GM23338 (cell line): Measurements from ENCODE around the gene NPAT. TPM values are rescaled to one million over a fixed set of nuclear protein-coding genes. Genes with fewer than 3 reads are reported as not detected.

Source experiments
- ATAC-seq: fragments of 200-7000 bp; cut with Tn5 transposase; 3 replicates; pipeline ENCODE4 v1.9.1; 2020
- DNase-seq: peaks from one replicate; pipeline ENCODE4 v3.0.0-alpha.2; 2015; ENCODE audit warnings: low spot score
- H2AFZ ChIP-seq: fragments of 200-600 bp; sonication (generic); 2 replicates; pipeline ENCODE4 v1.8.0; 2016; ENCODE audit warnings: antibody characterized with exemption, mild to moderate bottlenecking, moderate library complexity
- H3F3A ChIP-seq: fragments of 200-600 bp; sonication (generic); replicated peaks from 2 replicates; pipeline ENCODE4 v1.8.0; 2017; ENCODE audit warnings: antibody characterized with exemption, mixed run types, low read depth
- H3K27ac ChIP-seq: fragments of 200-600 bp; sonication (generic); 2 replicates; pipeline ENCODE4 v1.6.1; 2016; ENCODE audit warnings: low read depth
- H3K27me3 ChIP-seq: fragments of 200-600 bp; sonication (generic); 2 replicates; pipeline ENCODE4 v1.8.0; 2016; ENCODE audit warnings: mild to moderate bottlenecking, mixed run types, moderate library complexity; ENCODE audit not compliant: insufficient read depth
- H3K36me3 ChIP-seq: fragments of 200-600 bp; sonication (generic); 2 replicates; pipeline ENCODE4 v1.8.0; 2016; ENCODE audit warnings: mild to moderate bottlenecking; ENCODE audit not compliant: insufficient read depth
- H3K4me1 ChIP-seq: fragments of 200-600 bp; sonication (generic); 2 replicates; pipeline ENCODE4 v1.8.0; 2016; ENCODE audit warnings: mild to moderate bottlenecking, moderate library complexity; ENCODE audit not compliant: insufficient read depth
- H3K4me2 ChIP-seq: fragments of 200-600 bp; sonication (generic); 2 replicates; pipeline ENCODE4 v1.7.1; 2017; ENCODE audit warnings: mixed run types
- H3K4me3 ChIP-seq: fragments of 200-600 bp; sonication (generic); 2 replicates; pipeline ENCODE4 v1.6.1; 2016; ENCODE audit warnings: mixed run types
- H3K79me2 ChIP-seq: fragments of 200-600 bp; sonication (generic); replicated peaks from 2 replicates; pipeline ENCODE4 v1.8.0; 2017; ENCODE audit warnings: mild to moderate bottlenecking; ENCODE audit not compliant: insufficient read depth
- H3K9me2 ChIP-seq: fragments of 200-600 bp; sonication (generic); 2 replicates; pipeline ENCODE4 v1.8.0; 2017; ENCODE audit not compliant: insufficient read depth
- H4K20me1 ChIP-seq: fragments of 200-600 bp; sonication (generic); replicated peaks from 2 replicates; pipeline ENCODE4 v1.8.0; 2017; ENCODE audit warnings: mild to moderate bottlenecking; ENCODE audit not compliant: insufficient read depth
- H3K27ac Mint-ChIP-seq: 2 replicates; pipeline ENCODE4 v1.8.0; 2020; ENCODE audit warnings: inconsistent platforms, mild to moderate bottlenecking, moderate library complexity, mixed read lengths
- H3K27me3 Mint-ChIP-seq: 3 replicates; pipeline ENCODE4 v1.8.0; 2022; ENCODE audit warnings: low read depth, mild to moderate bottlenecking, moderate library complexity, mixed read lengths, inconsistent platforms; ENCODE audit not compliant: insufficient read depth, poor library complexity
- H3K36me3 Mint-ChIP-seq: 3 replicates; pipeline ENCODE4 v1.8.0; 2021; ENCODE audit warnings: low read depth, mild to moderate bottlenecking, inconsistent platforms, moderate library complexity, mixed read lengths
- H3K4me1 Mint-ChIP-seq: 3 replicates; pipeline ENCODE4 v1.8.0; 2020; ENCODE audit warnings: mild to moderate bottlenecking, inconsistent platforms, mixed read lengths
- H3K4me3 Mint-ChIP-seq: 3 replicates; pipeline ENCODE4 v1.8.0; 2021; ENCODE audit warnings: moderate library complexity, mild to moderate bottlenecking, inconsistent platforms, mixed read lengths
- H3K9me3 Mint-ChIP-seq: 3 replicates; pipeline ENCODE4 v1.8.0; 2020; ENCODE audit warnings: moderate library complexity, mild to moderate bottlenecking, inconsistent platforms, mixed read lengths
- ETS1 ChIP-seq: IDR thresholded peaks from 2 replicates; pipeline ENCODE4 v1.6.1; 2016; ENCODE audit warnings: antibody characterized with exemption
- EZH2 ChIP-seq: fragments of 200-600 bp; sonication (generic); IDR thresholded peaks from one replicate; pipeline ENCODE4 v1.8.0; 2017; ENCODE audit warnings: antibody characterized with exemption, mild to moderate bottlenecking, low read depth; ENCODE audit not compliant: unreplicated experiment
- EZH2phosphoT487 ChIP-seq: fragments of 200-600 bp; sonication (generic); IDR thresholded peaks from one replicate; pipeline ENCODE4 v1.8.1; 2018; ENCODE audit warnings: antibody characterized with exemption; ENCODE audit not compliant: unreplicated experiment
- JUNB ChIP-seq: IDR thresholded peaks from one replicate; pipeline ENCODE4 v1.6.1; 2016; ENCODE audit warnings: antibody characterized with exemption; ENCODE audit not compliant: unreplicated experiment
- NANOG ChIP-seq: IDR thresholded peaks from 2 replicates; pipeline ENCODE4 v1.6.1; 2016; ENCODE audit warnings: antibody characterized with exemption, borderline replicate concordance
- POLR2AphosphoS5 ChIP-seq: IDR thresholded peaks from 2 replicates; pipeline ENCODE4 v1.6.1; 2016; ENCODE audit warnings: antibody characterized with exemption, low read depth
- REST ChIP-seq: IDR thresholded peaks from one replicate; pipeline ENCODE4 v1.6.1; 2018; ENCODE audit warnings: antibody characterized with exemption; ENCODE audit not compliant: unreplicated experiment
- STAT1 ChIP-seq: IDR thresholded peaks from one replicate; pipeline ENCODE4 v1.6.1; 2016; ENCODE audit warnings: antibody characterized with exemption; ENCODE audit not compliant: unreplicated experiment
- ZNF114 ChIP-seq: fragments of 250-450 bp; sonication (Bioruptor Pico); IDR thresholded peaks from 2 replicates; pipeline ENCODE4 v1.5.0; 2020; ENCODE audit warnings: mild to moderate bottlenecking, moderate library complexity
- ZNF331 ChIP-seq: fragments of 250-450 bp; sonication (Bioruptor Pico); IDR thresholded peaks from 2 replicates; pipeline ENCODE4 v1.5.0; 2020; ENCODE audit warnings: low read depth, mild to moderate bottlenecking, moderate library complexity
- polyA plus RNA-seq: library from polyadenylated mRNA; unstranded; fragments of >200 nt; fragmentation: Nextera tagmentation; extraction: Ambion mirVana; gene quantifications from 2 replicates; pipeline ENCODE4 v1.2.1, GENCODE V29; 2016
- total RNA-seq: library from RNA; depleted of rRNA; stranded (reverse); fragments of >200 nt; shearing (Covaris generic); gene quantifications from 2 replicates; pipeline ENCODE4 v1.2.3, GENCODE V29; 2014
- TF ChIP-seq, protein P1 (sequence below): fragments of 250-450 bp; sonication (Bioruptor Pico); IDR thresholded peaks from 2 replicates; pipeline ENCODE4 v1.5.0; 2020; ENCODE audit warnings: mild to moderate bottlenecking, moderate library complexity
- TF ChIP-seq, protein P2 (sequence below), 2 experiments: fragments of 200-600 bp in 1 of 2; sonication (generic) in 1 of 2; conservative IDR thresholded peaks; 2 replicates each; pipeline versions ENCODE4 v1.5.1 to v1.6.1; 2016 to 2017; ENCODE audit warnings: antibody characterized with exemption in 2 of 2, low read depth in 2 of 2, mild to moderate bottlenecking in 2 of 2, moderate library complexity in 1 of 2

Gene NPAT
- total and polyA plus RNA-seq, 2 experiments from 2014 or later = 24.2 to 25.1 TPM

- Histone ChIP-seq H3K36me3 (no peaks in the 10 kb centered on the region; the same call in 1 of the 2 replicates), H3K79me2 (peaks cover 100% of the 10 kb centered on the region)
Measured at GRCh38 chr11:108213784-108214183, 8.7 kb downstream of the NPAT start.

More at GRCh38 chr11:108213784-108214183, 8.7 kb downstream of the NPAT start:
- H4K20me1 ChIP-seq = peaks cover 33% of the 10 kb centered on the region; the same call in 1 of the 2 replicates
- TF ChIP-seq, protein P1, sequence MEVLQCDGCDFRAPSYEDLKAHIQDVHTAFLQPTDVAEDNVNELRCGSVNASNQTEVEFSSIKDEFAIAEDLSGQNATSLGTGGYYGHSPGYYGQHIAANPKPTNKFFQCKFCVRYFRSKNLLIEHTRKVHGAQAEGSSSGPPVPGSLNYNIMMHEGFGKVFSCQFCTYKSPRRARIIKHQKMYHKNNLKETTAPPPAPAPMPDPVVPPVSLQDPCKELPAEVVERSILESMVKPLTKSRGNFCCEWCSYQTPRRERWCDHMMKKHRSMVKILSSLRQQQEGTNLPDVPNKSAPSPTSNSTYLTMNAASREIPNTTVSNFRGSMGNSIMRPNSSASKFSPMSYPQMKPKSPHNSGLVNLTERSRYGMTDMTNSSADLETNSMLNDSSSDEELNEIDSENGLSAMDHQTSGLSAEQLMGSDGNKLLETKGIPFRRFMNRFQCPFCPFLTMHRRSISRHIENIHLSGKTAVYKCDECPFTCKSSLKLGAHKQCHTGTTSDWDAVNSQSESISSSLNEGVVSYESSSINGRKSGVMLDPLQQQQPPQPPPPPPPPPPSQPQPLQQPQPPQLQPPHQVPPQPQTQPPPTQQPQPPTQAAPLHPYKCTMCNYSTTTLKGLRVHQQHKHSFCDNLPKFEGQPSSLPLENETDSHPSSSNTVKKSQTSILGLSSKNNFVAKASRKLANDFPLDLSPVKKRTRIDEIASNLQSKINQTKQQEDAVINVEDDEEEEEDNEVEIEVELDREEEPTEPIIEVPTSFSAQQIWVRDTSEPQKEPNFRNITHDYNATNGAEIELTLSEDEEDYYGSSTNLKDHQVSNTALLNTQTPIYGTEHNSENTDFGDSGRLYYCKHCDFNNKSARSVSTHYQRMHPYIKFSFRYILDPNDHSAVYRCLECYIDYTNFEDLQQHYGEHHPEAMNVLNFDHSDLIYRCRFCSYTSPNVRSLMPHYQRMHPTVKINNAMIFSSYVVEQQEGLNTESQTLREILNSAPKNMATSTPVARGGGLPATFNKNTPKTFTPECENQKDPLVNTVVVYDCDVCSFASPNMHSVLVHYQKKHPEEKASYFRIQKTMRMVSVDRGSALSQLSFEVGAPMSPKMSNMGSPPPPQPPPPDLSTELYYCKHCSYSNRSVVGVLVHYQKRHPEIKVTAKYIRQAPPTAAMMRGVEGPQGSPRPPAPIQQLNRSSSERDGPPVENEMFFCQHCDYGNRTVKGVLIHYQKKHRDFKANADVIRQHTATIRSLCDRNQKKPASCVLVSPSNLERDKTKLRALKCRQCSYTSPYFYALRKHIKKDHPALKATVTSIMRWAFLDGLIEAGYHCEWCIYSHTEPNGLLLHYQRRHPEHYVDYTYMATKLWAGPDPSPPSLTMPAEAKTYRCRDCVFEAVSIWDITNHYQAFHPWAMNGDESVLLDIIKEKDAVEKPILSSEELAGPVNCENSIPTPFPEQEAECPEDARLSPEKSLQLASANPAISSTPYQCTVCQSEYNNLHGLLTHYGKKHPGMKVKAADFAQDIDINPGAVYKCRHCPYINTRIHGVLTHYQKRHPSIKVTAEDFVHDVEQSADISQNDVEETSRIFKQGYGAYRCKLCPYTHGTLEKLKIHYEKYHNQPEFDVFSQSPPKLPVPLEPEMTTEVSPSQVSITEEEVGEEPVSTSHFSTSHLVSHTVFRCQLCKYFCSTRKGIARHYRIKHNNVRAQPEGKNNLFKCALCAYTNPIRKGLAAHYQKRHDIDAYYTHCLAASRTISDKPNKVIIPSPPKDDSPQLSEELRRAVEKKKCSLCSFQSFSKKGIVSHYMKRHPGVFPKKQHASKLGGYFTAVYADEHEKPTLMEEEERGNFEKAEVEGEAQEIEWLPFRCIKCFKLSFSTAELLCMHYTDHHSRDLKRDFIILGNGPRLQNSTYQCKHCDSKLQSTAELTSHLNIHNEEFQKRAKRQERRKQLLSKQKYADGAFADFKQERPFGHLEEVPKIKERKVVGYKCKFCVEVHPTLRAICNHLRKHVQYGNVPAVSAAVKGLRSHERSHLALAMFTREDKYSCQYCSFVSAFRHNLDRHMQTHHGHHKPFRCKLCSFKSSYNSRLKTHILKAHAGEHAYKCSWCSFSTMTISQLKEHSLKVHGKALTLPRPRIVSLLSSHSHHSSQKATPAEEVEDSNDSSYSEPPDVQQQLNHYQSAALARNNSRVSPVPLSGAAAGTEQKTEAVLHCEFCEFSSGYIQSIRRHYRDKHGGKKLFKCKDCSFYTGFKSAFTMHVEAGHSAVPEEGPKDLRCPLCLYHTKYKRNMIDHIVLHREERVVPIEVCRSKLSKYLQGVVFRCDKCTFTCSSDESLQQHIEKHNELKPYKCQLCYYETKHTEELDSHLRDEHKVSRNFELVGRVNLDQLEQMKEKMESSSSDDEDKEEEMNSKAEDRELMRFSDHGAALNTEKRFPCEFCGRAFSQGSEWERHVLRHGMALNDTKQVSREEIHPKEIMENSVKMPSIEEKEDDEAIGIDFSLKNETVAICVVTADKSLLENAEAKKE = no peak
- TF ChIP-seq ZNF331 (CRISPR knock-in tag) = no peak
- no peak for TF ChIP-seq EZH2
- no peak for TF ChIP-seq REST
- no peak for TF ChIP-seq STAT1
- TF ChIP-seq JUNB = no peak
- no peak for TF ChIP-seq ZNF114 (CRISPR knock-in tag)
- TF ChIP-seq POLR2AphosphoS5 = no peak
- TF ChIP-seq ETS1 = no peak
- no peak for TF ChIP-seq NANOG
- TF ChIP-seq EZH2phosphoT487 = no peak
- TF ChIP-seq, protein P2, sequence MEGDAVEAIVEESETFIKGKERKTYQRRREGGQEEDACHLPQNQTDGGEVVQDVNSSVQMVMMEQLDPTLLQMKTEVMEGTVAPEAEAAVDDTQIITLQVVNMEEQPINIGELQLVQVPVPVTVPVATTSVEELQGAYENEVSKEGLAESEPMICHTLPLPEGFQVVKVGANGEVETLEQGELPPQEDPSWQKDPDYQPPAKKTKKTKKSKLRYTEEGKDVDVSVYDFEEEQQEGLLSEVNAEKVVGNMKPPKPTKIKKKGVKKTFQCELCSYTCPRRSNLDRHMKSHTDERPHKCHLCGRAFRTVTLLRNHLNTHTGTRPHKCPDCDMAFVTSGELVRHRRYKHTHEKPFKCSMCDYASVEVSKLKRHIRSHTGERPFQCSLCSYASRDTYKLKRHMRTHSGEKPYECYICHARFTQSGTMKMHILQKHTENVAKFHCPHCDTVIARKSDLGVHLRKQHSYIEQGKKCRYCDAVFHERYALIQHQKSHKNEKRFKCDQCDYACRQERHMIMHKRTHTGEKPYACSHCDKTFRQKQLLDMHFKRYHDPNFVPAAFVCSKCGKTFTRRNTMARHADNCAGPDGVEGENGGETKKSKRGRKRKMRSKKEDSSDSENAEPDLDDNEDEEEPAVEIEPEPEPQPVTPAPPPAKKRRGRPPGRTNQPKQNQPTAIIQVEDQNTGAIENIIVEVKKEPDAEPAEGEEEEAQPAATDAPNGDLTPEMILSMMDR (conservative IDR thresholded peaks at IDR 0.05; ENCODE audit: low read depth in 2 of 2) = no peak
- H3K36me3 Mint-ChIP-seq = peaks cover 46% of the 10 kb centered on the region
- H3K27me3 ChIP-seq = no peaks in the 10 kb centered on the region
- peaks cover under 1% of the 10 kb centered on the region; the same call in 1 of the 3 replicates for H3K9me3 Mint-ChIP-seq
- H3K9me2 ChIP-seq = no peaks in the 10 kb centered on the region
- H3K27ac Mint-ChIP-seq = no peak overlapping the region
- ATAC-seq = no peak
- H3K4me1 ChIP-seq = no peaks in the 10 kb centered on the region
- H3K27me3 Mint-ChIP-seq = no peaks in the 10 kb centered on the region
- no peak overlapping the region for H2AFZ ChIP-seq
- no peak overlapping the region for H3K27ac ChIP-seq
- H3F3A ChIP-seq = no peaks in the 10 kb centered on the region
- no peak overlapping the region for H3K4me2 ChIP-seq
- no peak overlapping the region for H3K4me3 Mint-ChIP-seq
- H3K4me1 Mint-ChIP-seq = peaks cover 6% of the 10 kb centered on the region; the same call in 2 of the 3 replicates
- DNase-seq = no peak
- no peak overlapping the region for H3K4me3 ChIP-seq
